ENCODE results near the gene SUPT7L.

DNA sequence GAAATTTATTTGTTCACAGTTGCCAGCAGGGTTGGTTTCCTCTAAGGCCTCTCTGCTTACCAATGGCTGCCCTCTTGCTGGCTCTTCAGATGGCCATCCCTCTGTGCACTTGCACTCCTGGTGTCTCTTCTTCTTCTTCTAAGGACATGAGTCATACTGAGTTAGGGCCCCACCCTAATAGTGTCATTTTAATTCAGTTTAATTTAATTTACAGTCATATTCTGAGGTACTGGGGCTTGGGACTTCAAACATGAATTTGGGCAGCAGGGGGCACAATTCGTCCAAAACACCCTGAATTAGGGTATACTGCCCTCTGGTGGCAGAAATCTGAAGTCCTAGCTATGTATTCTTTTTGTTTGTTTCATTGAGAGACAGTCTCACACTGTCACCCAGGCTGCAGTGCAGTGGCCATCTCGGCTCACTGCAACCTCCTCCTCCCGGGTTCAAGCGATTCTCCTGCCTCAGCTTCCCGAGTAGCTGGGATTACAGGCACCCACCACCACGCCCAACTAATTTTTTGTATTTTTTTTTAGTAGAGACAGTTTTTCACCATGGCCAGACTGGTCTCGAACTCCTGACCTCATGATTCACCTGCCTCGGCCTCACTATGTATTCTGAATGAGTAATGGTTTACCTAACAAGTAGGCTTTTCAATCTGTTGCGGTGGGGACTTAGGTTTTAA, 20.1 kb upstream of the SUPT7L start:
- TF ChIP-seq CTCF (IDR thresholded peaks at IDR 0.05) (peak; percentile 97), ZFX (IDR thresholded peaks at IDR 0.05; ENCODE audit: borderline replicate concordance) (no peak)
